ENCODE data around the gene NFIA. TPM values are rescaled to one million over a fixed set of nuclear protein-coding genes. Genes with fewer than 3 reads are reported as not detected.
A peak's percentile ranks its signal among the peaks of the same experiment; 100 is the strongest.

The NFIA gene
- total and polyA plus RNA-seq, 4 experiments from 2014 or later: 5.1 to 7.3 (median 6.7) TPM

DNA sequence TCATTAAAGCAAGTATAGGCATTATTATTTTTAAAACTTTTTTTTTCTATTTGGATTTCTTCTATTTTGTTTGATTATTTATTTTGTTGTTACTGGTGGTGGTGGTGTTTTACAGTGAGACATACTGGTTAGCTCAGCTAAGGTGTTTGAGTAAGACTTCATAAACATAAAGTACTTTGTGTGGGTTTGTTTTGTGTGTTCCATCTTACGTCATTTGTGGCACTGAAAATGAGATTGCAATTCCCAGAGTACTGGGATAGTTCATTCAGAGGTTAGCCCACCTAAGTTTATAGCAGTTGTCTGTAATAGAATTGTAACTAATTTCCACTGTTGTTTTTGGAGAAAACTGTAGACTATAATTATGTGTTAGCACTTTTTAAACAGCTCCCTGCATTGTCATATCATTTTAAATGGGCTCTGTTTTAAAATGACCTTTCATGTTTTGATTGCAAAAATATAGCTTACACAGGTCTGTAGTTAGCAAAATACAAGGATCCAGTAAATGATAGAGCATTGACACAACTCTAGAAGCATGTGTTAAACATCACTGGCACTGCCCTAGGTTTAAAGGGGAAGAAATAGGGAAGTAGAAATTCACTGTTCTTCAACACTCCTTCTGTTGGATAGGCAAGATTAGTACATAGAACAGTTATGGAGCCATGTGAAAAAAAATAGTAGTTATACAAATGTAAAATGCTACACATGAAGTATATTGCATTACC, 171.7 kb downstream of the NFIA start:
- Histone ChIP-seq H3K4me3 (ENCODE audit: low read length in 2 of 2) (no peak overlapping the region), H3K4me1 (ENCODE audit: insufficient read depth, low read length) (peaks cover 10% of the 10 kb centered on the region), H3K27ac (ENCODE audit: low read depth, low read length) (no peak overlapping the region), H3K36me3 (ENCODE audit: insufficient read depth, low read length) (no peaks in the 10 kb centered on the region), H3K9me3 (ENCODE audit: control insufficient read depth in 1 of 2, low read length in 2 of 2) (no peaks in the 10 kb centered on the region), H3K27me3 (ENCODE audit: insufficient read depth, low read length) (no peaks in the 10 kb centered on the region)
- H3K4me3 Mint-ChIP-seq: peak overlapping the region in 1 of 8 donors; percentile 47
- peaks cover 10 to 29% (median 22%) of the 10 kb centered on the region in 4 donors for H3K4me1 Mint-ChIP-seq
- CTCF ChIA-PET (ENCODE audit: partially characterized antibody): no interaction called here
- no peak overlapping the region for H3K27ac Mint-ChIP-seq
- no peaks in the 10 kb centered on the region for H3K36me3 Mint-ChIP-seq
- intact Hi-C loops (cut with micrococcal nuclease): no loop called here
- DNase-seq: no peak
- H3K27me3 Mint-ChIP-seq: no peaks in the 10 kb centered on the region
- POLR2A ChIA-PET (ENCODE audit: partially characterized antibody): no interaction called here
- H3K9me3 Mint-ChIP-seq: no peaks in the 10 kb centered on the region

DNA sequence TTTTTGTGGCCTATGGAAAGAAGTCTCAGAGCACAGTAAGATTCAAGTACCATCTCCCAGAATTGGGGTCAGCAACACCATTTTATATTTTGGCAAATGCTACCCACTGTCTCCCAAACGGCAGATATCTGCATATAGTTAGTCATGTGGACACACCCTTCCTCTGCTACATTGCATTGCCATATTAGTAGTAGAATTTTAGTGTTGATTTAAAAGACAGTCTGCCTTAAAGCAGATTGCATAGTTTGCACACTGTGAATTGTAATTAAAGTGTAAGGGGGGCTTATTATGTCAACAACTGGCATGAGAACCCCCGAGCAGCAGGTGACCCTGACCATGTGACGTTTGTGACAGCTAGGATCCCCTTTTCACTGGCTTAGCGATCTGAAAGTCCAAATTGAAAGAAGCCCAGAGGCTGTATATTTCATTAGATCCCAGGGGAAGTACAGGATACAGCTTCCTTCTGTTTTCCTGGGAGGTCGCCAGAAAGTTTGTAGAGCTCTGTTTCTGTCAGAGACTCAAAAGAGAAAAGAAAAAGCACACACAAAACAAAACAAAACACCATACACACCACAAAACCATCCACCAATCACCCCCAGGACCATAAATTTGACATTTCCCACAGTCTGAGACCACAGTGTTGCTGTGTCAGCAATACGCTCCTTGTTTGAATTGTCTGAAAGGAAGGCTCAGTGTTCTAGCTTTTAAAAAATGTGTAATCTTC, 172.4 kb downstream of the NFIA start:
- H3K36me3 Mint-ChIP-seq: no peaks in the 10 kb centered on the region
- H3K27ac ChIP-seq (ENCODE audit: low read depth, low read length): no peak overlapping the region

DNA sequence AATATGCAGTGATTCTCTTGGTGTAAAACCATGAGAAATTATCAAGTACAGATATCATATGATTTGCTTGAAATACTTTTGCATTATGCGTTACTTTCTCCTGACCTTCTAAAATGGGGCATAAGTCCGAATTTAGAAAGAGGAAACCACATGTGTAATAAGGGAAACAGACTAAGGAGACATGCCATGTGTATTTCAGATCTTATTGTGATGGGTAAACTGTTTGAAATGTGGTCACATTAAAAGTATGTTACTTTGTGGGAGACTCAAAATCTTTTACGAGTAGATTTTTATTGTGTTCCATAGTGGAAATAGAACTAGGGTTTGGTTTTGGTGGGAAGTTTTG, 173.0 kb downstream of the NFIA start:
- Mint-ChIP-seq H3K4me1 (peaks cover 10 to 29% (median 22%) of the 10 kb centered on the region in 4 donors), H3K27ac (peak overlapping the region in 1 of 7 donors; percentile 19), H3K27me3 (no peaks in the 10 kb centered on the region), H3K4me3 (peak overlapping the region in 4 of 8 donors; percentile 13 to 67 (median 52)), H3K9me3 (no peaks in the 10 kb centered on the region), H3K36me3 (no peaks in the 10 kb centered on the region)
- ChIA-PET CTCF (ENCODE audit: partially characterized antibody) (interaction anchor here (1.2 kb wide), 1 partner anchor 14 kb away, joined by 4 read pairs; no protein-coding TSS in a partner anchor), POLR2A (ENCODE audit: partially characterized antibody) (no interaction called here)
- intact Hi-C loops (cut with micrococcal nuclease): no loop called here
- no peaks in the 10 kb centered on the region for H3K36me3 ChIP-seq (ENCODE audit: insufficient read depth, low read length)
- no peaks in the 10 kb centered on the region for H3K9me3 ChIP-seq (ENCODE audit: control insufficient read depth in 1 of 2, low read length in 2 of 2)
- no peak overlapping the region for H3K27ac ChIP-seq (ENCODE audit: low read depth, low read length)
- H3K27me3 ChIP-seq (ENCODE audit: insufficient read depth, low read length): no peaks in the 10 kb centered on the region
- H3K4me1 ChIP-seq (ENCODE audit: insufficient read depth, low read length): peaks cover 10% of the 10 kb centered on the region
- DNase-seq: no peak
- H3K4me3 ChIP-seq (ENCODE audit: low read length in 2 of 2): no peak overlapping the region

More for the DNA sequence above, 172.4 kb downstream of the NFIA start:
- ChIA-PET POLR2A (ENCODE audit: partially characterized antibody) (no interaction called here), CTCF (ENCODE audit: partially characterized antibody) (no interaction called here)
- H3K27ac Mint-ChIP-seq: peak overlapping the region in 4 of 7 donors; percentile 19 to 51 (median 38)
- Histone ChIP-seq H3K27me3 (ENCODE audit: insufficient read depth, low read length) (no peaks in the 10 kb centered on the region), H3K4me3 (ENCODE audit: low read length in 2 of 2) (no peak overlapping the region), H3K9me3 (ENCODE audit: control insufficient read depth in 1 of 2, low read length in 2 of 2) (no peaks in the 10 kb centered on the region), H3K36me3 (ENCODE audit: insufficient read depth, low read length) (no peaks in the 10 kb centered on the region), H3K4me1 (ENCODE audit: insufficient read depth, low read length) (peaks cover 10% of the 10 kb centered on the region)
- no peak for DNase-seq
- peaks cover 10 to 29% (median 22%) of the 10 kb centered on the region in 4 donors for H3K4me1 Mint-ChIP-seq
- H3K9me3 Mint-ChIP-seq: no peaks in the 10 kb centered on the region
- no peaks in the 10 kb centered on the region for H3K27me3 Mint-ChIP-seq
- peak overlapping the region in 6 of 8 donors; percentile 22 to 67 (median 54) for H3K4me3 Mint-ChIP-seq
- intact Hi-C loops (cut with micrococcal nuclease): no loop called here

DNA sequence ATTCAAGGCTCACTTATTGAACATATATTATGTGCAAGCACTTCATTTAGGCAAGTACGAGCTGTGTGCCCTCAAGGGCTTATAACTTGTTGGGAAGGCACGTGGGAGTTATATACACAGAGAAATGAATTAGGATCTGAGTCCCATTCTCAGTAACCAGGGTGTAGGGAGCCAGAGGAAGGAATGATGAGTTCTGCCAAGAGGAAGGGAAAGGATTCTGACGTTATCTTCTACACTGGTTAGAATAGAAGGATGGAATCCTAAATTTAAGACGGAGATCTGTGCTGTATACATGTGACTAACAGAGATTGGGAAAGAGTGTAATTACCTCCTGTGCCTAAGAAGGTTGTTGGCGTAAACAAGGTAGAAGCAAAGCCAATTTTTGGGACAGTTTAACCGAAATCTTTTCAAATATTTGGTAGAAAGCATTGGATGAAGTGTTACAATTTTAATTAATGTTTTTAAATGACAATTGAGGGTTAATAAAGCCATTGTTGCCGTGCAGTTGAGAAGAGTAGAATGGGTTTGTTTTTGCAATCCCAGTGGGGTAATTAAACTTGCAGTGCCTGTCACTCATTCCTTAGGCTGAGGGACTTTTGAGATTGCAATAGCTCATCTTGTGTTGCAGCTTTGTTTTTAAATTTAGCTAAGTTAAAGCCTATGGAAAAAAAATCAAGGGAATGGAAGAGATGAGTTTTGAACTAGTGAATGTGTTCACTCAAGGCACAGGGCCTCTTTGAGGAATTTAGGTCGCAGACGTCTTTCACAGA, 177.2 kb downstream of the NFIA start:
- H3K4me3 ChIP-seq (ENCODE audit: low read length in 2 of 2): no peak overlapping the region
- no peak overlapping the region for H3K27ac ChIP-seq (ENCODE audit: low read depth, low read length)
- H3K36me3 Mint-ChIP-seq: no peaks in the 10 kb centered on the region
- H3K27me3 Mint-ChIP-seq: no peaks in the 10 kb centered on the region
- peaks cover 7 to 17% (median 13%) of the 10 kb centered on the region in 4 donors for H3K4me1 Mint-ChIP-seq
- H3K9me3 Mint-ChIP-seq: no peaks in the 10 kb centered on the region
- peaks cover 9% of the 10 kb centered on the region for H3K4me1 ChIP-seq (ENCODE audit: insufficient read depth, low read length)
- DNase-seq: no peak
- no peaks in the 10 kb centered on the region for H3K27me3 ChIP-seq (ENCODE audit: insufficient read depth, low read length)
- POLR2A ChIA-PET (ENCODE audit: partially characterized antibody): no interaction called here
- CTCF ChIA-PET (ENCODE audit: partially characterized antibody): interaction anchor here (1.4 to 1.9 kb wide), 2 partner anchors 8 to 11 kb away, joined by 3 to 5 read pairs; no protein-coding TSS in a partner anchor
- intact Hi-C loops (cut with micrococcal nuclease): no loop called here
- no peak overlapping the region for H3K27ac Mint-ChIP-seq
- H3K36me3 ChIP-seq (ENCODE audit: insufficient read depth, low read length): no peaks in the 10 kb centered on the region
- no peaks in the 10 kb centered on the region for H3K9me3 ChIP-seq (ENCODE audit: control insufficient read depth in 1 of 2, low read length in 2 of 2)
- H3K4me3 Mint-ChIP-seq: no peak overlapping the region

DNA sequence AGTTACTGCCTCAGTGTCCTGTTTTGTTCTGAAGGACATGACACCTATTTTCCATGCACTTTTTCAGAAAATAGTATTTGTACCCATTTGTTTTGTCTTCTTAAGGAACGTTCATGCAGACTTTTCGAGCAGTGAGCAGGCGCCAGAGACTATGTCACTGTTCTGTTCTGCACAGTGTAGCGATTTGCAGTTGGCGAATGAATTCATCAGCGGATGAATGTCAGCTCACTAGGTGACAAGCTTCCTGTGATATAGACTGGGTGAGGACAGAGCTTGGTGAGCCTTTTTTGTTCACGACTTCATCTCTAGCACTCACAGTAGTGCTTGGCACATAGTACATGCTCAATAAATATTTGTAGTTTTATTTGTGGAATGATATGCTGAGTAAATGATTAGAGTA, 177.8 kb downstream of the NFIA start:
- intact Hi-C loops (cut with micrococcal nuclease): no loop called here
- Mint-ChIP-seq H3K27me3 (no peaks in the 10 kb centered on the region), H3K4me3 (no peak overlapping the region), H3K9me3 (no peaks in the 10 kb centered on the region), H3K36me3 (no peaks in the 10 kb centered on the region), H3K27ac (no peak overlapping the region), H3K4me1 (peaks cover 4 to 11% (median 8%) of the 10 kb centered on the region in 4 donors)
- Histone ChIP-seq H3K27ac (ENCODE audit: low read depth, low read length) (no peak overlapping the region), H3K27me3 (ENCODE audit: insufficient read depth, low read length) (no peaks in the 10 kb centered on the region), H3K9me3 (ENCODE audit: control insufficient read depth in 1 of 2, low read length in 2 of 2) (no peaks in the 10 kb centered on the region), H3K4me3 (ENCODE audit: low read length in 2 of 2) (no peak overlapping the region), H3K4me1 (ENCODE audit: insufficient read depth, low read length) (peaks cover 3% of the 10 kb centered on the region), H3K36me3 (ENCODE audit: insufficient read depth, low read length) (no peaks in the 10 kb centered on the region)
- POLR2A ChIA-PET (ENCODE audit: partially characterized antibody): no interaction called here
- CTCF ChIA-PET (ENCODE audit: partially characterized antibody): interaction anchor here (1.4 to 1.9 kb wide), 2 partner anchors 9 to 10 kb away, joined by 3 to 5 read pairs; no protein-coding TSS in a partner anchor
- DNase-seq: no peak

DNA sequence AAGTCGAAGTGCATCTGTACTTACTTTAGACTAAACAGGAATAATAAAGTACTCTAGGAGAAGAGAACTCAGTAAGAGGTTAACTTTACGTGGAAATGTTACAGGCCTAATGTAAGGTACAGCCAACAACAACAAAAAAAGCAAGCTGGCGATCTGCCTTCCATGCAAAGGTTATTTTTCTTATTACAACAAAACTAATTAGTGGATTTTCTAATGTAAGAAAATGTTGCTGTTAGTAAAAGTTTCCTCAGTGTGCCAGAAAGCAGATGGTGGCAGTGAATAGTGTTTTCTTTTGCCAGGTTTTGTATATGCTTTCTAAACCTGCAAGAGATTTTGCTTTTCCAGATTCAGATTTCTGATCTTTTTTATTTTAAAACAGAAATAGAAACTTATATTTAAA, 179.2 kb downstream of the NFIA start:
- no peaks in the 10 kb centered on the region for H3K4me1 ChIP-seq (ENCODE audit: insufficient read depth, low read length)
- Mint-ChIP-seq H3K27ac (no peak overlapping the region), H3K36me3 (no peaks in the 10 kb centered on the region), H3K27me3 (no peaks in the 10 kb centered on the region), H3K4me1 (peaks cover 0 to under 1% (median 0%) of the 10 kb centered on the region in 4 donors), H3K4me3 (no peak overlapping the region), H3K9me3 (no peaks in the 10 kb centered on the region)
- CTCF ChIA-PET (ENCODE audit: partially characterized antibody): no interaction called here
- H3K9me3 ChIP-seq (ENCODE audit: control insufficient read depth in 1 of 2, low read length in 2 of 2): no peaks in the 10 kb centered on the region
- H3K27me3 ChIP-seq (ENCODE audit: insufficient read depth, low read length): no peaks in the 10 kb centered on the region
- intact Hi-C loops (cut with micrococcal nuclease): no loop called here
- POLR2A ChIA-PET (ENCODE audit: partially characterized antibody): no interaction called here
- no peak overlapping the region for H3K4me3 ChIP-seq (ENCODE audit: low read length in 2 of 2)
- no peak for DNase-seq
- H3K36me3 ChIP-seq (ENCODE audit: insufficient read depth, low read length): no peaks in the 10 kb centered on the region
- no peak overlapping the region for H3K27ac ChIP-seq (ENCODE audit: low read depth, low read length)

Data from CD4-positive, alpha-beta memory T cell (primary cell).